GM18907 (cell line): Measurements from ENCODE around the gene HIC2.
"Not testable (repeated sequence)": the region's sequence is repeated elsewhere in the genome, so short reads cannot be mapped to it uniquely, and the experiment has no call there.

Experiments
- ATAC-seq: cut with Tn5 transposase; IDR thresholded peaks from one replicate; pipeline ENCODE4 v1.9.1; 2021; ENCODE audit warnings: mild to moderate bottlenecking, moderate library complexity; ENCODE audit not compliant: unreplicated experiment

The HIC2 gene

GRCh38 chr22:21417227-21417746, at the start of gene HIC2:
HIC2 (plus strand) TSS chr22:21417371; CDS start chr22:21442832, 25,461 bp downstream.
- peak; percentile 74 for ATAC-seq

GRCh38 chr22:21368603-21369310, 48.4 kb upstream of the HIC2 start:
- ATAC-seq = not testable (repeated sequence)

- ATAC-seq = not testable (repeated sequence)
Observed at GRCh38 chr22:21375880-21376279, 41.3 kb upstream of the HIC2 start.

- ATAC-seq = peak; percentile 67
Observed at GRCh38 chr22:21383701-21384467, 33.3 kb upstream of the HIC2 start, which contains the start of gene RIMBP3B. RIMBP3B (plus strand) TSS chr22:21383751; CDS start chr22:21383859, 108 bp downstream.

- peak; percentile 34 for ATAC-seq
Observed at GRCh38 chr22:21384468-21385357, 32.5 kb upstream of the HIC2 start.

GRCh38 chr22:21389480-21389879, 27.7 kb upstream of the HIC2 start:
- not testable (repeated sequence) for ATAC-seq

- ATAC-seq = not testable (repeated sequence)
Observed at GRCh38 chr22:21390013-21390412, 27.2 kb upstream of the HIC2 start.

- ATAC-seq = not testable (repeated sequence)
Observed at GRCh38 chr22:21394613-21395012, 22.6 kb upstream of the HIC2 start.

GRCh38 chr22:21401197-21401969, 15.8 kb upstream of the HIC2 start:
- ATAC-seq = not testable (repeated sequence)

- not testable (repeated sequence) for ATAC-seq
Observed at GRCh38 chr22:21402763-21403314, 14.3 kb upstream of the HIC2 start.

GRCh38 chr22:21407139-21407538, 10.0 kb upstream of the HIC2 start:
- ATAC-seq = not testable (repeated sequence)

GRCh38 chr22:21407792-21408191, 9.4 kb upstream of the HIC2 start:
- not testable (repeated sequence) for ATAC-seq

GRCh38 chr22:21416375-21416774, 796 bp upstream of the HIC2 start:
- ATAC-seq = not testable (repeated sequence)

GRCh38 chr22:21417853-21418252, 682 bp downstream of the HIC2 start:
- ATAC-seq = peak; percentile 21

- not testable (repeated sequence) for ATAC-seq
Observed at GRCh38 chr22:21418974-21419638, 1.9 kb downstream of the HIC2 start.

GRCh38 chr22:21420180-21420763, 3.1 kb downstream of the HIC2 start:
- not testable (repeated sequence) for ATAC-seq

- not testable (repeated sequence) for ATAC-seq
Observed at GRCh38 chr22:21424084-21424709, 7.0 kb downstream of the HIC2 start.
